ENCODE results near the gene VTA1. TPM values are rescaled to one million over a fixed set of nuclear protein-coding genes. Genes with fewer than 3 reads are reported as not detected.
A peak's percentile ranks its signal among the peaks of the same experiment; 100 is the strongest.
"Not testable (repeated sequence)": the region's sequence is repeated elsewhere in the genome, so short reads cannot be mapped to it uniquely, and the experiment has no call there.

Gene VTA1
- polyA plus RNA-seq, 1 donor: 53.1 TPM

GRCh38 chr6:142229518-142230270 is 82.6 kb downstream of the VTA1 start:
- DNase-seq: not testable (repeated sequence)

- not testable (repeated sequence) for DNase-seq
Measured at GRCh38 chr6:142232206-142233044, 85.4 kb downstream of the VTA1 start.

- no peak for DNase-seq
Measured at GRCh38 chr6:142233945-142234682, 87.1 kb downstream of the VTA1 start.

GRCh38 chr6:142235272-142235671 is 88.2 kb downstream of the VTA1 start:
- peak; percentile 48 for DNase-seq

- DNase-seq: peak; percentile 50
Measured at GRCh38 chr6:142235791-142236190, 88.7 kb downstream of the VTA1 start.

- peak; percentile 76 for DNase-seq
Measured at GRCh38 chr6:142236691-142237090, 89.6 kb downstream of the VTA1 start.

- DNase-seq: no peak
Measured at GRCh38 chr6:142238881-142239280, 91.8 kb downstream of the VTA1 start.

- no peak for DNase-seq
Measured at GRCh38 chr6:142240179-142240578, 93.1 kb downstream of the VTA1 start.

- DNase-seq: no peak
Measured at GRCh38 chr6:142241061-142241460, 94.0 kb downstream of the VTA1 start.

- DNase-seq: no peak
Measured at GRCh38 chr6:142242269-142242668, 95.2 kb downstream of the VTA1 start.

GRCh38 chr6:142246960-142247359 is 99.9 kb downstream of the VTA1 start:
- no peak for DNase-seq

- DNase-seq: no peak
Measured at GRCh38 chr6:142249266-142249665, 102.2 kb downstream of the VTA1 start.

- DNase-seq: peak; percentile 38
Measured at GRCh38 chr6:142251930-142252445, 104.9 kb downstream of the VTA1 start.

GRCh38 chr6:142254513-142254912 is 107.5 kb downstream of the VTA1 start:
- DNase-seq: no peak

GRCh38 chr6:142255785-142256184 is 108.7 kb downstream of the VTA1 start:
- no peak for DNase-seq

GRCh38 chr6:142258305-142258704 is 111.2 kb downstream of the VTA1 start:
- DNase-seq: no peak

GRCh38 chr6:142258757-142259156 is 111.7 kb downstream of the VTA1 start:
- no peak for DNase-seq

- DNase-seq: no peak
Measured at GRCh38 chr6:142260748-142261147, 113.7 kb downstream of the VTA1 start.

- no peak for DNase-seq
Measured at GRCh38 chr6:142262231-142262630, 115.2 kb downstream of the VTA1 start.

- DNase-seq: no peak
Measured at GRCh38 chr6:142265476-142265875, 118.4 kb downstream of the VTA1 start.

GRCh38 chr6:142266060-142266459 is 119.0 kb downstream of the VTA1 start:
- no peak for DNase-seq

- DNase-seq: no peak
Measured at GRCh38 chr6:142271476-142271875, 124.4 kb downstream of the VTA1 start.

Data from hindlimb muscle (tissue), 1 donor.